HG03354 (cell line): ENCODE results near the gene PDZRN3.

Experiments
- ATAC-seq: cut with Tn5 transposase; IDR thresholded peaks from one replicate; pipeline ENCODE4 v1.9.1; 2021; ENCODE audit warnings: mild to moderate bottlenecking; ENCODE audit not compliant: unreplicated experiment, poor library complexity, severe bottlenecking

The PDZRN3 gene

DNA sequence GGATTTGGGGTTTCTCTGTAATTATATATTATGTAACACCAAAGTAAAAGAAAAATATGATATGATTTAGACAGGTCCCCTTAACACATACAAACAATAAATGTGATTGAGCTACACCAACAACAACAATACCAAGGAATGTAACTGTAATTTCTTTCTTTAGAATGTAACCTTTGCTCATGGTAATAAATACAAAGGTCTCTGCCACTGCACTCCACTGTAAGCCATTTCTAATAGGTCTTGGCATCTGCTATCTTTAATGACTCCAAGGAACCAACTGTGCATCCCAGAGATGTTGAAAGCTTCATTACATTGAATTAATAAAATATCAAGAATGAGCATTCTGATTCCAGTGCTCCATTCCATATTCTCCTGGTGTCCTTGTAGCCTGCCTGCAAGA lies 88.8 kb downstream of the PDZRN3 start:
- ATAC-seq: no peak

DNA sequence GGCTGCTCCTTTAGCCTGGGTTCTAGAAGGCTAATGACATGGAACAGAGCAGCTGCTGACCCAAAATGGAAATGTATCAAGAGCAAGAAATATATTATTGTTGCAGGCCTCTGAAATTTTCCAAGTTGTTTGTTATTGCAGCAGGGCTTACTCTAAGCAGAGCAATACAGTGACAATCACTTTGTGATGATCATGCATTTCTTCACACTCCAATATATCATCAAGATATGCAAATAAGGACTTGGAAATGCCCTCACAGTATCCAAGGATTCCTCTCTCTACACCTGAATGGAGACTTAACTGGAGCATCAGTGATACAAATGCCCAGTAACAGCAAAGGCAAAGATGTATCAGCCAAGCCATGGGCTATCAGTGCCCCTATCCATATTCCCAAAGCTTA lies 89.6 kb downstream of the PDZRN3 start:
- no peak for ATAC-seq

DNA sequence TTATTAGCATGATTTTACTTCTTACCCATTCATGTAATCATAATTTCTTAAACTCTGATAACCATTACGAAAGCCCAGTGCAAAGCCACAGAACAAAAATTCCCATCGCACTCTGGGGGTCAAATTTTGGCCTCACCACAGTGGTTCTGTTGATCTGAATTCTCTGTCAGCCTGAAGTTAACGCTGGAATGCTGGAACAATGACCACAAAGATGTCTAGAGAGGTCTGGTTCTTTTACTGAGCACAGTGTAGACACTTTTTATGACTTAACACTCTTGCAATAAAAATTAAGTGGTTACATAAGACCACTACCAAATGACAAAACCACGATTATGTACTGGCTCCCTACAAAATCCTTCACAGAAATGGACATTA lies 94.7 kb downstream of the PDZRN3 start:
- no peak for ATAC-seq

DNA sequence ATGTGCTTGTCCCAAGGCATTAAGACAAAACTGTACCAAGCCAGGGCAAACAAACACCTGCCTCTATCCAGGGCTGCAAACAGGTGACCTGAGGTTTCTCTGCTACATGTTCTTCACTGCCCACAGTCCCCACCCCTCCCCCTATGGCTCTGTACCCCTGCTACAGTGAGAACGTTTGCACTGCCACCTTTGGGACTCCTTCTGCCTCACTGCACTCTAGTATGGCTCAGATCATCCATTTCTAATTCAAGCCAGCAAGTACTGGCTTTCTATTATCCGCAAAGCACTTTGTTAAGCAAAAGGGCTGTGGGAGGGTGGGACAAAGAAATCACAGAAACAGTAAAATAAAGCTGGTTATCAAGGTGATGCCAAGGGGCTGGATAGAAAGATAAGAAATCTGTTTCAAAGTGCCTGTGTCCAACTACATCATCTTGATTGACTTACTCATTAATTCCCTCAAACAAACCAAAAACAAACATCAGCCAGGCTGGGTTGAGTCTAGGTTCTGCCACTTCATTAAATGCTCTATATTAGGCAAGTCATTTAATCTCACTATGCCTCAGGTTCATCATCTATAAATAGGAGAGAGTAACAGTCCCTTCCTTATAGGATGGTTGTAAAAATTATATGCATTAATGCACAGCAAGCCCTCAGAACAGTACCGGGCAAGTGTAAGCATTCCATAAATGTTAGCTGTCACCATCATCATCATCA lies 95.3 kb downstream of the PDZRN3 start:
- ATAC-seq: no peak

DNA sequence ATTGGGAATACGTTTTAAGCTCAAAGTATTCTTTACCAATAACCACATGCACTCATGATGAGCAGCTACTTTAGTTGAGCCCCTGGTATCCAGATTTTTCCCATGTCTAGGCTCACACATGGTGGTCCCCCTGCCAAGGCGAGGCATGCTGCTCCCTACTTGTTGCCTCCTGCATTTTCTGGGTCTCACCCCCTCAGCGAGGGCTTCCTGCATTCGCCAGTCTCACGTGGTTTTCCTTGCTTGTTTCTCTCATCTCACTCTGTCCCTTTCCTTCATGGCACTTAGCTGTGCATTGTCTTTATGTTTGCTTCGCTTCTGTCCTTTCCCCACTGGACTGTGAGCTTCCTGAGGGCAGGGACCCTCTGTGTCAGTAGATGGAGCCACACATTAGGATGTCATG lies 99.2 kb downstream of the PDZRN3 start:
- no peak for ATAC-seq

DNA sequence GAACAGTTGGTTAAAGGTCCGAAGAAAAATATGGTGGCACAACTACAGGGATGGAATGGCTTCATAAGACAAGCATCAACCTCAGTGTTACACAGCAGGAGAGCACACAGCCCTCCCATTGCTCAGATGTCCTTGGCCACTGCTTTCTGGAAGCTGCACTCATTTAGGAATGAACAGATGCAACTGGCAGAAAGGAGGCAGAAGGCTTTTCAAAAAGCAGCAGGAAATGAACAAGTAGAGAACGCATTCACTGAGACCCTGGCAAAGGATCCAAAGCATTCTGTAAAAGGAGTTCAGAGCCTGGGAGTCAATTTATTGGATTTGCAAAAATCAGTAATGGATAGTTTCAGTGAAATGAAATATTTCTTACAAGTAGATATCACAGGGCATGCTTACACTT lies 101.1 kb downstream of the PDZRN3 start:
- ATAC-seq: no peak

DNA sequence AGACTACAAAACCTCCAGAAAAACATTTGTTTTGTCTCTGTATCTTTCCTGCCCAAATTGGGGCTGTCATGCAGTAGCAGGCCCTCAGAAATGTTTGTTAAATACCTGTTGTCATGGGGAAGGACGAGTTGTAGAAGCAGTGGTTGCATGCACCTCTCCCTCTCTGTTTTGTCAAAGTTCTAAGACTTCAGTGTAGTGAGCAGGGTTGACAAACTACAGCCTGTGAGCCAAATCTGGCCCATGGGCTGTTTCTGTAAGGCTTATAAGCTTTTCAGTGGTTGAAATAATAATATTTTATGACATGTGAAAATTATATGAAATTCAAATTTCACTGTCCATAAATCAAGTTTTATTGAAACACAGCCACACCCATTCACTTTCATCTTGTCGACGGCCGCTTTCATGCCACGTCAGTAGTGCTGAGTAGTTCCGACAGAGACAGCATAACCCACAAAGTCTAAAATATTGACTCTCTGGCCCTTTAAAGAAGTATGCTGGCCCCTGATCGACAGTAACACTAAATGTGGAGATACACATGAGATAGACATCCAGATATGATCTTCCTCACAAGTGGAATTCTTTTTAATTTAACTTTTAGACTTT lies 102.9 kb downstream of the PDZRN3 start:
- ATAC-seq: no peak

DNA sequence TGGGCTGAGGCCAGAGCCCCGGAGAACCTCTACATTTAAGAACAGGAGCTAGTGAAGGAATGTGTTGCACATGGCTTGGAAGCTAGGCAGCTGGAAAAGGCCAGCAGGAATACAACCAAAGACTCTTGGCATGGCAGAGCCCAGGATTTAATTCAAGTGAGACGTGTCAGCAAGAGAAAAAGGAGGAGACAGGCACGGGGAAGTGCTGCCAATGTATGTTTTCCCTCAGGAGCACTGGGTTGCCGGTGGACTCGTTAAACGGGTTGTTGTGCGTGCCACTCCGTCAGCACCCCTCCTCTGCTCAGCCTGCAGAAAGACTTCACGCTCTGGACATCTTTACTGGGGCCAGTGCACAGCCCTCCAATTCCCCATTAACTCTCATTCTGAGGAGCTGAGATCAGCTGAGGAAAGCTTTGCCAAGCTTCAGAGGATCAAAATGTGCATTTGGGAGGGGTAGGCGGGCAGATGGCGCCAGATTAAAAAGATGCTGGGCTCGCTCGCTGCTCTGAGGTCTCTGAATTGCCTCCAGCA lies 103.7 kb downstream of the PDZRN3 start:
- no peak for ATAC-seq

DNA sequence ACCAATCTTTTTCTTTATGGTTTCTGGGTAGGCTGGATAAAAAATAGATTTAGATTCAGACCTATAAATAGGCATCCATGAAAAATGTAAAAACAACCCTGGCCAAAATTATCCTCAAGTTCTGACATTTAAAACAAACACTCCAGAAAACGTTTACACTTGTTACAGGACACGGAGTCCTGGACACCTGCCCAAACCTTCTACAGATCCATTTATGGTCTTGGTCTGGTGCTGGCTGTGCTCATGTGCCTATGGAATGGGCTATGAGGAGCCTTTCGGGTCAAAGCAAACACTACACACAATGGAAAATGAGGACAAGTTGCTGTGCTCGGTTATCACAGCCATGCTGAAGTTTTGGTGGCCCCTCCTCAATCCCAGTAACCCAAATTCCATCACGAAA lies 108.1 kb downstream of the PDZRN3 start:
- ATAC-seq: no peak

DNA sequence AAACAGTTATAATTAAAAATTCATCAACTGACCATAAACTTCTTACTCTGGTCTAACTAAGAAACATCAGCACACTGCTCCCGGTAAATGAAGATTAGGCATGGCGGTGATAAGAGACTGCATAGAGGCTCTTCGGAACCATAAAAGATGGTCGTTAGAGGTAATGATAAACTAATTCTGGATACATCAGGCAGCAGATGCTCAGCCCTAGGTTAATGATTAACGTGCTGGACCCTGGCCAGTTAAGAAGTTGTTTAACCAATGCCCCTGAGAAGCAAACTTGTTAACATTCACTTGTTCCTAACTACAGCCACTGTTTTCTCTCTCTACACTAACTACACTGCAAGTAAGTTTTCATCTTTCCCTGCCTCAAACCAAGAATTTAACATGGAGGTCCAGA lies 111.5 kb downstream of the PDZRN3 start:
- ATAC-seq: no peak

DNA sequence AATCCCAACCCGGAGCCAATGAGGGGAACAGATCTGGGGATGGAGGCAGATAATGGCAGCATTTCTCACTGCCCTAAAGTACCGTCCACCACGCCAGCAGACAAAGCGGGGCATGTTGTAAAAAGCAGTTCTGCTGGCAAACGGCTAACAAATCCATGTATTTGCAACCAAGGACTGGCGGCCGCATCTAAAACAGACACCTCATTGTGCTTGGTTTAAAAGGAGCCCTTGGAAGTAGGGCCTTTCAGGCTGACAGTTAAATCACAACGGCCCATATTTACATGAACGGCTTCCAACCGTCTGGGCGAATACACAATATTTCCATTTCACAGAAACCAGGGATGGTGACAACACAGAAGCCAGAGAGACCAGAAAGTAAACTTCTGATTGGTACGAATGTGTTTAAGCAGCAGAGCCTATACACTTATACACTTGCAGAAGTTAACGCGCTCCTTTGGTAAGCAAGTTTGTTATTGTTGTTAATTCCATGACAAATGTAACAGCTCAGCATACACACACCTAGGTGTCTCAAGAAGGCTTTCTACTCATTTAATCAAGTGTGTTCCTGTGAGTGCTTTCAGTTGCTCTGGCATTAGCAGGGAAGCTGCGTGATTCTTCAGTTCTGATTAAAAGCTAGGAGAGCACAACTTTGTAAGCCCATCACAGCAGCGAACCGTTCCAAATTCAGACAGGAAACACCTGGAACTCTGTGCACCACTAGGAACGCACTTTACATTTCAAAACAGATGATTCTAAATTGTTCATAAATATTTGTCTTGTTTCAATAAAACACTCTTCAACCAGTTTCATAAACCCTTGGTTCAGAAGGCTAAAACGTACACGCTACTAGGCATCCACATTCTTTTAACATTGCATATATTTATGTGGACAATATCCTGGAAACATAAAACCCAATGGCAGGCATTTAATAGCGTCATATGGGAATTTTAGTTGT lies 112.9 kb downstream of the PDZRN3 start:
- no peak for ATAC-seq

DNA sequence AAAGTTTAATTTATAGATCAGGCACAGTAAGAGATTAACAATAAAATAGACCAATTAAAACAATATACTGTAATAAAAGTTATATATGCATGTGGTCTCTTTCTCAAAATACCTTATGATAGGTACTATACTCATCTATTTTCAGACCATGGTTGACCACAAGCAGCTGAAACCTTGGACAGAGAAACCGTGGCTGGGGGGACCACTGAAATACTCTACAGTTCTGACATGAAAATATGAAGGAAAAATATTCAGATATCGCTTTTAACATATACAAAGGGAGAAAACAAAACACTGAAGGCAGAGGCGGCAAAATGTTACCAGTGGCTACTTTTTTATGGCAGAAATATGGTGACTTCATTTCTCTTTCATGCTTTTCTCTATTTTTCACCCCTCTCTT lies 114.0 kb downstream of the PDZRN3 start:
- ATAC-seq: no peak

DNA sequence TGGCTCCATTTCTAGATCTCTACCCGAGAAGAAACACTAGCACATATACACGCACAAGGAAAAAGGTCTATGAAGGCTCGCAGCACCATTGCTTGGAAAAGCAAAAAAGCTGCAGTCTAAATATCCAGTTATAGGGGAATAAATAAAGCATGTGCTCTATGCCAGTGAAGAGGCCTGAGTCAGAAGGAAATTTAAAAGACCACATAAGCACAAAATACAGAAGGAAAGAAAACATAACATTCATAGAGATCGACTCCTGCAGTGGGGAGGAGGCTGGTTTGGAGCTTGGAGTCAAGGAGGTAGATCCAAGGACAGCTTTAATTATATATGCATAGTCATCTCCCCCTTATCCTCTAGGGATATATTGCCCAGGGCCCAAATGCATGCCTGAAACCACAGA lies 114.4 kb downstream of the PDZRN3 start:
- no peak for ATAC-seq

DNA sequence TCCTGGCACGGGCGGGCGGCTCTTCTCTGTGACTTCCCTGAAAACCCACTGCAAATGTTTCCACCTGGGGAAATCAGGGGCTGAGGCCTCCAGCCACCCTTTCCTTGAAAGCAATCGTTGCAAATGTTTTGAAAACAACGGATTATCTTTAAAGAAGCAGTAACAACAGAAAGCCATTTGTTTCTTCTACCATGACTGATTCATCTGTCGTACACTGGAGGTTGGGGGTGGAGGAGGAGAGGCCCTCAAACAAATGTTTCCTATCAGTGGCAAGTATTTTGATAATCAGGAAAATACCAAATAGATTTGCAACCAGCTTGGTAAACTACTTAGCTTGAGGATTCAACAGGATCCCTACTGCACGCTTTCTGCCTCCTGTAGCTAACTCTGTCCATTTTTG lies 114.9 kb downstream of the PDZRN3 start:
- no peak for ATAC-seq

DNA sequence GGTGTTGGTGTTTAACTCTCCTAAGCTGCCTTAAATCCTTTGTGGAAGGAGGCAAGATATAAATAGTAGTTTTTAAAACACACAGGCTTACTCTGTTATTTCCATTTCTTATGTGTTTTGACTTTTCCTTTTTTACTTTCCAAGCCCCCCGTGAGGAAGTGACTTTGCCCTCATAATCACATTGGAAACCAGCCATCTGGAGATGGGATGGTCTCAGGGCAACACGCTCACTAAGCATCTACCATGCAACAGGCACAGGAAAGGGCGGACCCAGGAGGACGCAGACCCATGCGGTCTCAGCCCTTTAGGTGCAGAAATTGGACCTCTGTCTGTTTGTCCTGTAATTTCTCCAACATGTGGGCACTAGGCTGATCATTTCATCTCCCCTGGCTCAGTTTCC lies 115.7 kb downstream of the PDZRN3 start:
- ATAC-seq: no peak

DNA sequence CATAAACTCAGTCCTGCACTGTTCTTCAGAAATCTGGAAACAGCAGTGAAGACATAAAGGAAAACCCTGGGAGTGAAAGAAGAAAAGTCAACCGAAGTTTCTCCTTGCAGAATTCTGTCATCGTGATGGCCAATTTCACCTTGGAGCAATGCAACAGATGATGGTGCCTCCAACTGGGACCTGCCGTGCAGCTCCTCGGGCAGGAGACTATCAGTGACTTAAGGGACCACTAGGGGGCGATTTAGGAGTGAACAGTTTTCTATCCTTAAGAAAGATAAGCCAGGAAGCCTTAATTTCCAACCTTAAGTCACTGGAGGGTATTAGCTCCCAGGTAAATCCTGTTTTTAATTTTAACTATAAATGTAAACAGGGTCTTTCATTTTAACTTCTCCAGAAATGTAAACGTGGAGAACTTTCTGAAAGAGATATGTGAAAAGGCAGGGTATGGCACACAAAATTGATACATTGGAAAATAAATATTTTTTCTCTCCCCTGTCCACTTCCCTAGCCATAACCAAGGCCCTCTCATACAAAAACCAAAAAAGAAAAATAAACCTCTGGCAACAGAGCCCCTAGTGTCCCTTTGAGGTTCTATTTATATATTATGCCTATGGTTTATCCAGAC lies 116.3 kb downstream of the PDZRN3 start:
- ATAC-seq: peak; percentile 75

DNA sequence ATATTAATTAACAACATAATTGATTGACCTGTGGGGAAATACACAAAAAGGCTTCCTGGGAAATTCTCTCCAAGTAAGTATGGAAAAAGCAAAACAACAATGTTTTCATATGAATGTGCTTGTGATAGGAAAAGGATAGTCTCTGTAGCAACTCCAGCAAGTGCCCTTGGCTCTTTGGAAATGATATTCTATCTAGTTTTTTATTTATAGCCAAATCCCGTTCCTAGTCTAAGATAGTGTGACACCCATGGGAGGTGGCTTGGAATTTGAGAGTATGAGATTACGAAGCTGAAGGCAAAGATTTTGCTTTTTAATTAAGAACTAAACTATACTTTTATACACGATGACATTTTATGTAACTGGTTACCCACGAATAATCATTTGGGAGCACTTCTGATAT lies 119.9 kb downstream of the PDZRN3 start:
- no peak for ATAC-seq

DNA sequence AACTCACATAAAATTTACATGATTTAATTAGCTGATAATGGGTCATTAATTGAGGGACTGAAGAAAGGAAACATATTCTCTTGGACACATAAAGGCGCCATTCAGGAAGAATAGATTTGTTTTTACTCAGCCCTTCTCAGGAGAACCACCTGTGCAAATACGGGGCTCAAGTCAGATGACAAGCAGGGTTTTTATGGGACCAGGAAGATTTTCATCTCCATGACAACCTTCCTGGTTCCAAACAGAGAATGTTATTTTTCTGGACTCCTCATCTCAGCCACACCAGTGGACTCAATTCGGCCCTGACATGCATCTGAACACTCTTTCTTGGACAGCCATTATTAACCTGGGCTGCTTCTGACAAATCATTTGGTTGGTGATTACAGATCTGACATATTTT lies 120.5 kb downstream of the PDZRN3 start:
- no peak for ATAC-seq

DNA sequence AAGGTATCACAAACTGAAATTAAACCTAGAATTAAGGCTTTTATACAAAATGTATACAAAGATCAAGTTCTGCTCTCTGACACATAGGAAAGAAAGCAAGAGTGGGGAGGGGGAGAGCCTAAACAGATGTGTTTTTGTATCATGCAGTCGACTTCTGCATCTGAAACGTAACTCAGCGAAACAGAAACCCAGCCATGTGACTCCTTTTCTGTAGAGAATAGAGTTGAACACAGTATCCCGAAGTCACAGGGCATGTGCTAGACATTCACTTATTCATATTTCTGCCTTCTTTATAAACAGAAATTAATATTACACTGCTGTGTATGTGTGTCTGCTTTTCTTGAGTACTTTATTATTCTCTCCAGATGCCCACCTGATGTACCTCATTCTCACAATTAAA lies 121.0 kb downstream of the PDZRN3 start:
- ATAC-seq: peak; percentile 40
